ENCODE results near the gene PLPP1.

The PLPP1 gene

DNA sequence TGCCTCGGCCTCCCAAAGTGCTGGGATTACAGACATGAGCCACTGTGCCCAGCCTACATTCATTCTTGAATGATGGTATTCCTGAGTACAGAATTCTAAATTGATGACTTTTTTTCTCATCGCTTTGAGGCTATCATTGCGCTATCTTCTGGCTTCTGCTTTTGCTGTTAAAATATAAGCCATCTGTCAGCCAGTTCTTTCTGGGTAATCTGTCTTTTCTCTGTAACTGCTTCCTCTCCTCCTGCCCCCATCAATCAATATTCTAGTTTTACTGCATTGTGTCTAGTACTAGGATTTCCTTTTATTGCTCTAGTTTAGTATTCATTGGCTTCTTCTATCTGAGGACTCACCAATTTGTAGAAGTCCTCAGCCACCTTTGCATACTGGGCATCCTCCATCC is 89.0 kb downstream of the PLPP1 start:
- no peak for DNase-seq

DNA sequence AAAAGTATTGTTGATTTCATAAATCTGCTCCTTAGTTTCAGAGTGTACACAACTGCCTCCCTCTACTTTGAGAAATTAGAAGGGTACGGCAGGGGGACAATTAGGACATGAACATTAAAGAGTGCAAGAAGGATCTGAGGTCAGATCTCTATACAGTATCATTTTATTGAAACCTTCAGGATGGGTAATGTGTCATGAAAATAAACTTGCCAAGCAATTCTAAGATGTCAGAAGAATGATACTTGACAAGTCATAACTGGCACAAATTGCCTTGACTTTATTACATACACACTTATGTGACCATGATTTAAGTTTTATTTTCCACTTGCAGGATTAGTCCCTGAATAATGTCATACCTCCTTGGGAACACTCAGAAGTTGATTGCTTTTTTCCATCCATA is 92.8 kb downstream of the PLPP1 start:
- DNase-seq = no peak

GRCh38 chr5:55441107-55441771 is 93.5 kb downstream of the PLPP1 start:
- peak in 1 of 2 experiments; percentile 17 for DNase-seq

GRCh38 chr5:55440188-55440646 is 94.5 kb downstream of the PLPP1 start:
- DNase-seq = no peak

DNA sequence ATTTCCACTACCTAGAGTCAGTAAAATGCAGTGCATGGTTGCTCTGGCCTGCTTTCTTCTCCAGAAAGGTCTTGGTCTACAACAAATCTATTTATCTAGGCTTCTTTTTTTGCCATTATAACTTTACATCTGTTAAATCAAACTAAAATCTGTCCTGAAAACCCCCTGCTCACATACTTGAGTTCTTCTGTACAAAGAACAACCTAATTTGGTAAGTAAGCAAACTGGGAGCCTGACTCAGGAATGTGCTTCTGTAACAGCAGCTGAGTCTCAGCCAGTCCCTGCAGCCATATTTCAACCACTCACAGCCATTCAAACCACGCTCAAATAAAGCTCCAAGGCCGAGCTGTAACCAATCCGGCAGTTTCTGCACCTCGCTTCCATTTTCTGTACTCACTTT is 95.8 kb downstream of the PLPP1 start:
- DNase-seq = no peak

DNA sequence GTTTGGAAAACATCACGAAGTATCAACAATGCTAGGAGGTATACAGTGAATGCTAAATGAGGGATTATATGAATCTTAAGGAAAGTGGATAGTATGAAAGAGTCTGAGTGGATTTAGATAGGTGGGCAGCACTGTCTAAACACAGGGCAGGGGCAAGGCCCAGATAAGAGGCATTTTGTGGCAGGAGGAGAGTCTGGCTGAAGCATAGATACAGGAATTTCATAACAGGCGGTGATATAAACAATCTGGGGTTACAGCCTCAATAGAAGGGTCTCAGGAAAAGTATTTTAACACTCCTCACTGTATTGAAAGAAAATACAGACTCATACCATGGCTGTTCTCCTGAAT is 96.9 kb downstream of the PLPP1 start:
- DNase-seq = no peak

DNA sequence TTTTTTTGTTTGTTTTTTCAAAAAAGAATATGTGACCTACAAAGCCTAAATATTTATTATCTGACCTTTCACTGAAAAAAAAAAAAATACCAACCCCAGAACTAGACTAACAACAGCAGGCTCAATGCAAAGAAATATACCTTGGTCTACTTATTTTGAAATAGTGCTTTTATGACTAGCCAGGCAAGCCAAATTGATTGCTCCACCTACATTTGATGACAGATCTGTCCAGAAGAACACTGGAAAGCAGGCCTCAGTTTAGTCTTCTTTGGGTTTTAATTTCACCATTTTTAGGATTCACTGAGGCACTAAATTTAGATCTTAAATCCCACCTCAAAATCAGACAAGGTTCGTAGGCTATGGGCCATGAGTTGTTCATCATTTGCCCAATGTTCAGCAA is 97.3 kb downstream of the PLPP1 start:
- DNase-seq = no peak

GRCh38 chr5:55432549-55432948 is 102.2 kb downstream of the PLPP1 start:
- DNase-seq = no peak

- DNase-seq = no peak
These were observed 105.0 kb downstream of the PLPP1 start for GRCh38 chr5:55429613-55430253.

GRCh38 chr5:55429221-55429612 is 105.5 kb downstream of the PLPP1 start:
- no peak for DNase-seq

DNA sequence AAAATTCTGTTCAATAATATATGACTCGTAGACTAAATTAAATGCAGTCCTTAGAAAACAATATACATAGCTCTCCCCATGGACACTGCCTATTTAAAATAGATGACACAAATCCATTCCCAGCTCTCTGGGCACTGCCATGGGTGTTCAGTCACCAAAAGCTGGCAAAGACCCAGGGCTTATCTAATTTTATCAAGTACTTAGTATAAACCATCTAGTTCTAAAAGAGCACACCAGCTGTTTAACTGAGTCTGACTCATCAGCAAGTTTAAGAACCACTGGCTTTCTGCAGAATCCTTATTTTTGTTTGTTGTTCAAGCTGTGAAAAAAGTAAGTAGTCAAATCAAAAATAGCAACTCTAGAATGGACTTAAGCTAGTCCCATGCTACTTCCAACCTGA is 107.6 kb downstream of the PLPP1 start:
- no peak for DNase-seq

DNA sequence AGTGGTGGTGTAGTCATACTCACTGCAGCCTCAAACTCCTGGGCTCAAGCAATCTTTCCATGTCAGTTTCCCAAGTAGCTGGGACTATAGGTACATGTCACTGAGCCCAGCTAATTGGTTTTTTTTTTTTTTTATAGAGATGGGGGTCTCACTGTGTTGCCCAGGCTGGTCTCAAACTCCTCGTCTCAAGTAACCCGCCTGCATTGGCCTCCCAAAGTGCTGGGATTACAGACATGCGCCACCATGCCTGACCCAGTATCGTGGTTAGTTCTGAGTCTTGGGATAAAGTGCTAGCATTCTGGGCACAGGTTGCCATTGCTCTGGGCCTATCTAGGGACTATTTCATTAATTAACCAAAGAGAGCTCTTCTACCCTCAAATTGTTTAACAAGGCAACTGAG is 108.3 kb downstream of the PLPP1 start:
- no peak for DNase-seq

- no peak for DNase-seq
These were observed 113.7 kb downstream of the PLPP1 start for GRCh38 chr5:55421074-55421529.

DNA sequence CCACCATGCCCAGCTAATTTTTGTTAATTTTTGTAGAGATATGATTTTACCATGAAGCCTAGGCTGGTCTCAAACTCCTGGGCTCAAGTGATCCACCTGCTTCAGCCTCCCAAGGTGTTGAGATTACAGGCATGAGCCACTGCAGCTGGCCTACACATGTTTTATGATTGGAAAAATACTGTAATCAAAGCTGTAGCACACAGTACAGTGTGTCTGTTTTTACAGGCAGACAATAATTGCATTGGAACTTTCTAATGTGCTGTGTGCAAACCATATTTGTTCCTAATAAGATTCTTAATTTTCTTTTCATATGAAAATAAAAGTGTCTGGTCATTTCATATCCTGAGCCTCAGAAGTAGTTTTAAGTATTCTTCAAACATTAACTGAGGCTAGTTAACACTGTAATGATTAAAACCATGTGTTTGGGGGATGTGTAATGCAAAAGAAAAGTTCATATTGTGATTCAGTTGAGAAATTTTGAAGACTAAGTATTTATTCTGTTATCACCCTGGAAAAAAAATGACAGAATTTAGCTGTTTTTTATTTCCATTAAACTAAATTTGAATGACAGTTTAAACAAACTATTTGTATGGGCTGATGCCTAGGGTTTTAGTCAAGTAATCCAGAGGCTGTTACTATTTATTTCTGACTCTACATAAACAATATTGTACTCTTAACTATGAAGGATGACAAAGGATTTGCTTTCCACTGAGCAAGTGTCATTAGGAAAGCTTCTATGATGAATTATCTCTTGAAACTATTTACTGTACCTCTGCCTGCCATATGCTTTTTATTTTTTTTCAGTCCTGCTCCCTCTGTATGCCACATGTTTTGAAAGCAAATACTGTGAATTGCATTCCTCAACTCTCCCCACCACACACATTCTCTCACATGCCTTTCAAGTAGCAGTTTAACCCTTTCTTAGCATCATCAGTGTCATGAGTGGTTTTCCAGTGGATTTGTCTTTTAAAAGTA is 115.5 kb downstream of the PLPP1 start:
- DNase-seq = no peak

- DNase-seq = no peak
These were observed 118.5 kb downstream of the PLPP1 start for GRCh38 chr5:55416306-55416705.

GRCh38 chr5:55415071-55415470 is 119.7 kb downstream of the PLPP1 start:
- no peak for DNase-seq

- DNase-seq = no peak
These were observed 121.1 kb downstream of the PLPP1 start for GRCh38 chr5:55413644-55414043.

DNA sequence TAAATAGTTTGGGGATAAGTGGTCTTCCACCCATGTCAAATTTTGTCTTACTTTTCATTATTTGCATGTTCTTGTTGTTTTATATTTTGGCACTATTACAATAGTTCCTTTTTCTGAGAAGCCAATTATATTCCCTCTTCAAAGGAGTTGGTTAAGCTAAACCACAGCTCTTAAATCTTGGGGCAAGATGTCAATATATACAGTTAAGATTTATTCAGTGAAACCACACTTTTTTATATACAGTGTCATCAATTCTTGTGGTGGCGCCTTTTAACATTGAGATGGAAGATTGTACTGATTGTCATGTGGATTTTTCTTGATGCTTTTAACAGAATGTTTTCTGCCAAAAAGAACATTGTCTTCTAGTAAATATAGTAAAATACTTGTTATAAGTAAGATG is 122.9 kb downstream of the PLPP1 start:
- DNase-seq = no peak

DNA sequence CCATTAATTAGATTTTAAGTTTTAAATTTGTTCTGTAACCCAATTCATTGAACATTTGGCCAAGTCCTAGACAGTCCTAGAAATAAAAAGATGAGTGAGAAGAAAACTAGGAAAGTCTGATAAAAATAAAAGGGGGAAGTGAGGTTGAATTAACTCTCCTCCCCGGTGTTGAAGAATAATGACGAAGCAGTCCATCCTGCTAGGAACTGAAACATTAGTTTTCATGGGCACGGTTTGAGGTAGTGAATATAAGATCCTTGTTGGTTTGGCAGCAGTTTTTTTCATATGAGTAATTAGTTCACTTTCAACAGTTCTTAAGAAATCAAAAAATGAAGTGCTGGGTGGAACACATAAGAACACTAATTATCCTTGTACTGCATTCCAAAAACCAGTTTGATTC is 123.9 kb downstream of the PLPP1 start:
- DNase-seq = no peak

DNA sequence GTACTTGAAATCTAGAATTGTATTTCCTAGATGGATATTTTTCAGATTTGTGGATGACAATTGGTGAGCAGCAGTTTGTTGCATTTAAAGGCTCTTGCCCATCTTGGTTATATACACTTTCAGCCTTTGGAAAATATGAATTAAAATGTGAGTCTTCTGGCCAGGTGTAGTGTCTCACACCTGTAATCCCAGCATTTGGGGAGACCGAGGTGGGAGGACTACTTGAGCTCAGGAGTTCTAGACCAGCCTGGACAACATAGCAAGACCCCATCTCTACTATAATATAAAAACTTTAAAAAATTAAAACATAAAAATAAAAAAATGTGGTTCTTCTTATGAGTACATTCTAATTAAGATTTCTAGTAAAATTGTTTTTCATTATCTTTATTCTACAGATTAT is 125.0 kb downstream of the PLPP1 start:
- no peak for DNase-seq

DNA sequence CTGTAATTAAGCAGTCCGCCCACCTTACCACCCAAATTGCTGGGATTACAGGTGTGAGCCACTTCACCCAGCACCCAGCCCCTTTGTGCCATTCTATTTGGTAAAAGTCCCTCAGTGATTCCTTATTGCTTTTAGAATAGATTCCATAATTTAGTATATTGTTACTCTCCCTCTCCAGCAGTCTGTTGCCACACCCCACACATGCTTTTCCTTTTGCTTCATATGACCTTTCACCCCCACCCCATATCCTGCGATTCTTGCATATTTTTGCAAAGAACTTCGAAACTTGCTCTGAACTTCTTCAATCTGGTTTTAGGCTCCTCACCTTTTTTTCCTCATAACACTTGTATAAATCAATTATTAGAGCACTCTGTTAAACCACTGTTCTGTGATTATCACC is 126.8 kb downstream of the PLPP1 start:
- no peak for DNase-seq

DNA sequence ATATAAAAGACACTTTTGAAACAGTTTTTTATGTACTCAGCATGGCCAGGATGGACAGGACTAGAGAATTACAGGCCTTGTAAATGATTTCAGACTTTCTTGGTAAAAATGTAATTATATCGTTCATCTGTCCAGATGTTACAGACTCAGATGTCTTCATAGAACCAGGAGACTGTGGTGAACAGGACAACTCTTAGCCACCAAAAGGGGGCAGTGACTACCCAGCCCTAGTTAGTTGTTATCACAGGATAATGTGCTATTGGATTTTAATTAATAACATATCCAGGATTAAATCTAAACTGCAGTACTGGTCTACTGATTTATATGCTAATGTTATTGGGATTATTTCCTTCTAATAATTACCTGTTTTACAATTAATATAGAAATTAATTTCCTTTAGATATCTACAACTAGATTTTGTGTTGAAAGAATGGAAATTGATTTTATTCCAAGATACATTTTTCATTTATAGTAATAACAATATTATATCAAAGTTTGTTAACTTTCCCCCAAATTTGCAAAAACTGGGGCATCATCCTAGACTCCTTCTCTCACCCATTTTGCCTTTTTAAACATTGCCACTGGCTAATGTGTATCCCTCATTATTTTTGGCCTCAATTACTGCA is 127.6 kb downstream of the PLPP1 start:
- DNase-seq = peak; percentile 4 to 37

- DNase-seq = no peak
These were observed 128.5 kb downstream of the PLPP1 start for GRCh38 chr5:55406292-55406691.
